Raji (cell line): ENCODE measurements around the gene MTPN.

Experiments
- POLR2A ChIP-seq: IDR thresholded peaks from 2 replicates; pipeline ENCODE4 v1.6.1; 2011; ENCODE audit warnings: low read depth, low read length, control low read depth; ENCODE audit not compliant: insufficient read depth

MTPN gene

DNA sequence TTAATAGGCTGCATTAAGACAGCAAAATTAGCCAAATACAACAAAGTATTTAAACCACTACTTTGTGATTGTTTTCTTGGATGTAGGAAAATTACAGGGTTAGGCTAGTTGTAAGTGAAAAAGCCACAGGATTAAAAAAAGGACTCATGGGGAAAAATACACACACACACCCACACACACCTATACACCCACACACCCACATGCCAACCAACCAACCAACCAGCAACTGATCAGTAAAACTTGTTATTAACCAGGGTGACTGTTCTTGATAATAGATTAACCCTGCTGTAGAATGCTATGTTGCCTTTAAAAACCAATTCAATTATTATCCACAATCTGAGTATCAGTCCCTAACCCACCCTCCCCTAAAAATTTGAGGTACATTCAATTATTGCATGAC is 49.0 kb downstream of the MTPN start:
- TF ChIP-seq POLR2A: no peak

DNA sequence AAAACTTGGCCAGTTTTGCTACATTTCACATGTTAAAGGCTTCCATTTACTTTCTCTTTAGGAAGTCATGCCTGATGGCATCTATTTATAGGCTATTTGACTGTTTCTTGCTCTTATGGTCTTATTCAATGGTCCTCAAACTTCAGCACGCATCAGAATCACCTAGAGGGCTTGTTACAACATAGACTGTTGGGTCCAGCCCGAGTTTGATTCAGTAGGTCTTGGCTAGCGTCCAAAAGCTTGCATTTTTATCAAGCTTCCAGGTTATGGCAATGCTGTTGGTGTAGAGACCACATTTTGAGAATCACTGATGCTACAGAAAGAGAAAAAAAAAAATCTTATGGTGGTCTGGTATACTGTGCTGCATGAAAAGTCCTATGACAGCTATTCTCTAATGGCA is 51.9 kb downstream of the MTPN start:
- no peak for TF ChIP-seq POLR2A

DNA sequence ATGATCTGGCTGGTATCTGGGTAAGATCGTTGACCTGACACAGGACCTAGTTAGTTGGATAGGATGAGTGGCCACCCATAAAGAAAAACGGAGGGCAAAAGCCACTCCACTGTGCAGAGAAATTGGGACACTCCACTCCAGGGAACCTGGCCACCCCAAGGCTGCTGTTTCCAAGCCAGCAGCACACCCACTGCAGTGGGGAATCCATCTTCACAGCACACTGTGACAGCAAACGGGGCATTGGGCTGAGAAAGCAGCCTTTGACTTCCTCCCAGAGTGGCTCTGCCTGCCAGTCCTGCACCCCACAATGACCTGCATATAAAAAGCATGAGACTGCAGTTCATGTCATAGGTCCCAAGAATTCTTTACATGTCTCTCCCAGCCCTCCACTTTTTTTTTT is 52.9 kb downstream of the MTPN start:
- TF ChIP-seq POLR2A: no peak

DNA sequence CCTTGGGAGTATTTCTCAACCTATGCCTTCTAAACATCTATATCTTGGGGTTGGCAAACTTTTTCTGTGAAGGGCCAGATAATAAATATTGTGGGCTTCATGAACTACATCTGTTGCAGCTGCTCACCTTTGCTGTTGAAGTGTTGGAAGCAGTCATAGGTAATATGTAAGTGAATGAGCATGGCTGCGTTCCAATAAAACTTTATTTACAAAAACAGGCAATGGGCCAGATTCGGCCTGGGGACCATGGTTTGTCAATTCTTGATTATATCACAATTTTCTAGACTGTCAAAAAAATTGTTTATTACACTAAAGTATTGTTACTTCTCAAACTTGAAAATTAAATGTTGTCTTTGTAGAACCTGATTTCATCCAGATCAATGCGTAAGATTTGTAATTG is 54.9 kb downstream of the MTPN start:
- TF ChIP-seq POLR2A: no peak

DNA sequence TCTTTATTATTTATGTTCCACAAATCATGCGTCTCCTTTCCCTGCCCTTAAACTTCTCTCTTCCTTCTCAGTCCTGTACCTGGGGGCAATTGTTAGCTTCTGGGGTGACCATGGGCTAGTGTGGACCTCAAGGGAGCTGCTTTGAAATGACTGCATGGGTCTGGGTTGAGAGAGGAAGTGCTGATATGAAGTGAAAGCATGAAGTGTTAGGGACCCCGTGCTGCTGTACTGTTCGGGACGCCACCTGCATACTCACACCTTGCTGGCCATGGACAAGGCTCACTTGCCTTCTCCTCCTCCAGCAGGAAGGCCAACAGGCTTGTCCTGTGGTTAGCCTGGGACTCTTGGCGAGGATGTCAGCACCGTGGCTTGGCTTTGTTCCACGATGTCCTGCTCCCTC is 56.7 kb downstream of the MTPN start:
- TF ChIP-seq POLR2A: no peak

DNA sequence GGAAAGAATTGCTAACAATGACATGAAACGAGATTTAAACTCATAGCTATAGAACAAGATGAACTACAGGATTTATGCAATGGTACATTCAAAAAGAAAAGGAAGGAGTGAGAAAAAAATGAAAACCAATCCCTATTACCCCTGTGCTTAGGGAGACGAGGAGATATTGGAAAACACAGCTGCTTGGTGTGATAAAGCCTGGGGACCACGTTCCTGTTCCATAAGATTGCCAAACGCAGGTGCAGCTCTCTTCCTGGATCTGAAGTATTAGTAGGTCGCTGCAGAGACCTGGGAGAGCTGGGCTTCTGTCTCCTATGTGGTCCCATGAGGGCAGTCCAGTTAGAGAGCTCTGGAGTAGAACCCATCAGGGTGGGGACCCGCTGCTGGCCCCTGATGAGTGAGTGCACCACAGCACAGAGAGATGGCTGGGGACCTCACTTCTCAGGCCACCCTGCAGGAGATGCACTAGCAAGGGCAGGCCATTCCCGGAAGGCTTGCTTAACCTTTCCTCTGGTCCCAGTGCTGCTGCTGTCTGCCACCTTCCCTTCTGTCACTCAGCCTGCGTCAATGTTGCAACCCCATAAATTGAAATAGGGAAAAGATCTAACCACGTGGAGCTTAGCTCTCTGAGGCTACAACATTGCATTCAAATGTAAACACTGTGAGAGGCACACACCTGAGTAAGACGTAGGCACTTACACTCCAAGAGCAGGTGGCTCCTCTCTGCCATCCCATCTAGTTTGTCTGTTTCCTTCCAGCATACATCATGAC is 57.9 kb downstream of the MTPN start:
- TF ChIP-seq POLR2A: no peak

DNA sequence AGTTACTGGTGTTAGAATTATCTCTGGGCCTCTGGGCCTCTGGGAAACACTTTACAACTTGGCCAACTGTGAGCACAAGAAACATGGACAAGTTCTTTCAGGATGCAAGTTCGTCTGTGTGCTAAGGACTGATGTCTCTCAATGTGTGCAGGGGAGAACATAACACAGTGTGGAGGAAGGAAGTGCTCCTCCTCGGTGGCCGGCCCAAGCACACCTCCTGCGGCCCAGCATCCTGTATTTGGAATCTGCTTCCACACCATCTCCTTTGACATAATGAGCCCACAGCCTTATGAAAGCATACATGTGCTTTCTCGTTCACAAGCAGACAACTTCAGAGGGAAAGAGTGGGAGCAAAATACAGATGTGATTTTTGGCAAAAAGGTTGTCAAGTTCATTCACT is 59.0 kb downstream of the MTPN start:
- TF ChIP-seq POLR2A: no peak

DNA sequence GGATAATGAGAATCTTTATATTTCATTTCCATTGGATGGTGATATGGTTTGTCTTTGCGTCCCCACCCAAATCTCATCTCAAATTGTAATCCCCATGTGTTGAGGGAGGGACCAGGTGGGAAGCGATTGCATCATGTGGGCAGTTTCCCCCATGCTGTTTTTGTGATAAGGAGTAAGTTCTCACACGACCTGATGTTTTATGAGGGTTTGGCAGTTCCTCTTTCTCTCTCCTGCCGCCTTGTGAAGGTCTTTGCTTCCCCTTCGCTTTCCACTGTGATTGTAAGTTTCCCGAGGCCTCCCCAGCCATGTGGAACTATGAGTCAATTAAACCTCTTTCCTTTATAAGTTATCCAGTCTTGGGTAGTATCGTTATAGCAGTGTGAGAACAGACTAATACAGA is 59.4 kb downstream of the MTPN start:
- TF ChIP-seq POLR2A: no peak

DNA sequence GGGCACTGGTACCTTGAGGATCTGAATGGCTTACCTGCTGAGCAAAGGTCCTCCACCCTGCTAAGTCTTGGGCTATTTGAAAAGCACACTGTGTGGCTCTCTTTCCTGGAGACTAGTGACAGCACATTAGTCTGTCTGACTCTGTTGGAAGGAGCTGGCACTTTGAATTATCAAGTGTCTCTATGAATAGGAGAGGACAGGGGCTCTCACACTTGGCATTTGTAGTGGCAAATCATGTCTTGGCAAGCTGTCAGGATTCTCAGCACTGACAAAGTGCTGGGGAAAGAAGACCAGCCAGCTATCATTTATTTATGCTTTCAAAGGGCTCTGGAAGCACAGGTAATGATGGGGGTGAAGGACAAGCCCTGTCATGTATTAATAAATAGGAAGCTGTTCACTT is 62.8 kb downstream of the MTPN start:
- no peak for TF ChIP-seq POLR2A

DNA sequence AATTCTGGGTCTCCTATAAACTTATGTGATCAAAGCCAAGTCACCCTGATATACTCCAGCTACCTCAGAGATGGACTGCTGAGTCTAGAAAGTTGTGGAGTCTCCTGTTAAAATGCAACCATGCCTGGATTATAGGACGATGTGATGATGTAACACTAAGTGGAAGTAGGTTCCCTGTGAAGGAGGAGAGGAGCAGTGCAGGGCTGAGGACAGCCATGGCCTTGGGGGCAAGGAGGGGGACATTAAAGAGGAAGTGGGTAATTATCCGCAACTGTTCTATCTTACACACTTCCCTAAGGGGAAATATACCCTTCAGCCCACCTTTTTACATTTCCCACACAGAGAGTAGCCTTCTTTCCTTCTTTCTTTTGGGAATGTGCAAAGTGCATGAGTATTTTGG is 63.8 kb downstream of the MTPN start:
- TF ChIP-seq POLR2A: no peak

DNA sequence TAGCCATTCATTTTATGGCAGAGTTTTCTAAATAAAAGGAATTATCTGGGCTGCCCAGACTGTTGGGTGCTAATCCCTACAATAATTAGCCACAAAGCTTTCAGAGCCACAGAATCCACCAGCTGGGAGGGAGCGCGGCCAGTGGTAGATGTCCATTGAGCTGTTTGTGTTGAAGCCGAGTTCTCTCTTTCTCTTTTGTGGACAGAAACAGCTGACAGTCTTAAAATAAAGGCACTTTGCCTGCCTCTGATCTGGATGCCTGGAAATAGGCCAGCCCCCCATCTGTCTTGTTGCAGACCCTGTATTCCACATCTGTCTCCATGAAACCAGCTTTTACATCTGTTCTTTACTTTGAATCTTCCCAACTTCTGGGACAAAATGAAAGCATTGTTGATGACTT is 66.1 kb downstream of the MTPN start:
- TF ChIP-seq POLR2A: no peak

DNA sequence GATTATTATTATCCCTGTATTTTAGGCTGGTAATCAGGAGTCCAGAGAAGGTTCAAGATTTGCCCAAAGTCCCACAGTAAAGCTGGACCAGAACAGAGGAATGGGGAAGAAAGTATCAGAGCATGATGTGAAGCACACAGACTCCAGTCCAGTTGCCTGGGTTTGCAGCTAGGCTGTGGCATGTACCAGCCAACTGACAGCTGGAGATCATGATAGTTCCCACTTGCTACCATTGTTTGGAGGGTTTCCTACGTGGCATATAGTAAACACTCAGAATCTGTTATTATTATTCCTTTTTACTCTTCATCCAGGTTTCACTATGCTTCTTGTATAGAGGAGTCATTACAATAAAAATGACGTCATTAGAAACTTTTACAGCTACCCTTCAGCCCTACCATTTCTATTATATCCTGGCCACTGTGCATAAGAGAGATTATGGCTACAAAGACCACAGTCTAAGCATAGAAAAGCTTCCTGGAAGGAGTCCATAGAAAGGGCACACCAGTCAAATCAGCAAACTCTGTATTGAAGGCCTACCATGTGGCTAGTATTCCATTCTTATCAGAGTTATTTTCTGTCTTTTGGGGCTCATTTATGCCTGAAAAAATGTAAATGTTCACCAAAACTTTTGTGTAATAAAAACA is 66.6 kb downstream of the MTPN start:
- no peak for TF ChIP-seq POLR2A

DNA sequence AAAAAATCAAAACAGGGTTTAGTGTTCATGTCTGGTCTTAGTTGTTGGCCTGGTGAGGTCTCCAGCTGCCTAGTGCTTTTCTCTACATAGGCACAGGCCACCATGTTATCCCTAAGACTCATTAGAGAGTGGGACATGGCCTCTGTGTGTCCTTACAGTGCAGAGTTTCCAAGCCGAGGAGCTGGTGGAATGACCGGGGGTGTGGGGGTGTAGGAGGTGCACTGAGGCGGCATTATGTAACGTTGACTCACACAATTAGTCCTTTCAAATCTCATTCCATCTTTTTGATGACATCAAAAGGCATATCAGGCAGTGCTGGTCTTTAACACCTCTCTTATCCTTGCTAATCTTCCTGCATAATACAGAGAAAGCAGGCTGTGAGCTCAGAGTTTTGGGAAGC is 71.3 kb downstream of the MTPN start:
- TF ChIP-seq POLR2A: no peak

DNA sequence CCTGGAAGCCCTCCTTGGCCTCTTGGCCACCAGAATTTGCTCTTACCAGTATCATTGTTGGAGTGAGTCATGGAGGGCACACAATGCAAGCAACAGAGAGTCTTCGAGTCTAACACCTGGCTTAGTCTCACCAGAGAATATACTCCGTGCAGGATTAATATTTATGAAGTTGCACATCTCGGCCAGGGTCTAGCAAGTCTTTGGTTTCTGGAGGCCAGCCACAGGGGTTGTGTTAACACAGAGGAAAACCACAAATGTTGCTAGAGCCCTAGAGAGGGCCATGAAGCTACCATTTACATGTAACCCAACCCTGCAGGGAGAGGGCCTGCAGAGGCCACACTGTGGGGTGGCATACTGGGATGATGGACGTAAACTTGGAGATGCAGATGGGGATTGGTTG is 71.8 kb downstream of the MTPN start:
- TF ChIP-seq POLR2A: no peak

DNA sequence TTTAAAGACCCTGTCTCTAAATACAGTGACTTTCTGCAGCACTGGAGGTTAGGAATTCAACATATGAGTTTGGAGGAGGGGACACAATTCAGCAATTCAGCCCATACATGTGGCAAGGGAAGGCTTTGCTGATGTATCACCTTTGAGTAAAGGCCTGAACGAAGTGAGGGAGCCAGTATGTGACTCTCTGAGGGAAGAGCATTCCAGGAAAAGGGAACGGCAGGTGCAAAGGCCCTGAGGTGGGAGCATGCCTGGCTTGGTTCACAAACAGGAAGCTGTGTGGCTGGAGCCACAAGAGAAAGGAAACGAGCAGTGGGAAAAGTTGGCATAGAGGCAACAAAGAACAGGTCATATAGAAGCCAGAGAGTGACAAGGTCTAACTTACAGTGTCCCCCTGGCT is 72.9 kb downstream of the MTPN start:
- TF ChIP-seq POLR2A: no peak

DNA sequence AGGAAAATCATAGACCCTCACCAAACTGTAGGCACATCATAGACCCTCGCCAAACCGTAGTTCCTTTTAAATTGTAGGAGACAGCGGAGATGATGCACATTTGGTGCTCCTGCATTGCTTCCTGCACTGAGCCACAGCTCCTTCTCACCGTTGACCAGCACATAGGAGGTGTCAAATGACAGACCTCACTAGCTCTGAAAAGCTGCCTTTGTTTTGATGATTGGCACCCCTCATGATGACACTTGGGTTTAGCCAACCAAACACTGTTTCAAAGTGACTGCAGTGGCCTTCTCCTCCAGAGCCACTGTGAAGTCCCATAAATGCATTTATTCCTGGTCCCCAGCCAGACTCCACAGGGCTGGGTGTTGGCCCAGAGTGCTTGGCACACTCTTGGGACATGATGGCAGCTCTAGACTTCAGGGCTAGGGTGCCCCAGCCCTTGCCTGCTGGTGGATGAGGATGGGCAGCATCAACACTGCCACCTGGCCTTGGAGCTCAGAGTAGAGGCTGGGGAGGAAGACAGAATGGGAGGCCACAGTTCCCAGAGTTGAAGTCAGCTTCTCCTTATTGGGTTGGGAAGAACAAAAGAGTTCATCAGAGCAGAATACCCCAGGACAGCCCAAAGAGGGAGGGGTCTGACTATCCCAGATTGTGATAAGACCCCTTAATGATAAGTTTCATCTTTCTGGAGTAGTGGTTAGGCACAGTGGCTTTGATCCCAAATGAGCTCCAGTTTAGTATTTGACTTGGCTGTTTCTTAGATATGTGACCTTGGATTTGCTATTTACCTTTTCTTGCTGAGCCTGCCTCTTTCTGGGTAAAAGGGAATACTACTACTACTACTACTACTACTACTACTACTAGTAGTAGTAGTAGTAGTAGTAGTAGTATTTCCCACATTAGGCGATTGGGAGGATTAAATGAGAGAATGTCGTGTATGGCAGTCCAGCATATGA is 75.3 kb downstream of the MTPN start:
- TF ChIP-seq POLR2A: no peak
